B cell (primary cell): Measurements from ENCODE around the gene TOM1L2. TPM values are rescaled to one million over a fixed set of nuclear protein-coding genes. Genes with fewer than 3 reads are reported as not detected.

Experiments
- ATAC-seq: fragments of 200-7000 bp; cut with Tn5 transposase; one replicate; pipeline ENCODE4 v1.10.0; 2021; ENCODE audit warnings: low read depth, mild to moderate bottlenecking, moderate number of reproducible peaks, moderate library complexity
- CTCF ChIA-PET: fragments of 350-600 bp; sonication (Branson Sonifier 250); formaldehyde crosslinking; loops from one replicate; lab custom pipeline; 2021; ENCODE audit warnings: antibody characterized with exemption, inconsistent platforms; lab: Charles Lee
- POLR2A ChIA-PET: fragments of 350-600 bp; sonication (Branson Sonifier 250); formaldehyde crosslinking; loops from one replicate; lab custom pipeline; 2021; ENCODE audit warnings: antibody characterized with exemption; lab: Charles Lee
- DNase-seq: peaks from one replicate; pipeline ENCODE4 v3.0.0; 2013
- H2AFZ ChIP-seq: 2 replicates; pipeline ENCODE4 v1.6.1; 2012; ENCODE audit warnings: mild to moderate bottlenecking, low read depth, low read length; ENCODE audit not compliant: insufficient read depth, poor library complexity, severe bottlenecking
- H3K27ac ChIP-seq, 2 donors: 1 replicate in 1 of 2; 2 replicates in 1 of 2; pipeline ENCODE4 v1.5.1; 2012 to 2013; ENCODE audit warnings: low read length in 2 of 2, mild to moderate bottlenecking in 2 of 2, moderate library complexity in 1 of 2
- H3K27me3 ChIP-seq, 4 experiments: fragments of 200-600 bp in 1 of 4; sonication (generic) in 1 of 4; replicated peaks in 1 of 4; 1 replicate in 2 of 4; 2 replicates in 2 of 4; pipeline versions ENCODE4 v1.6.1 to v1.7.0; 2013 to 2016; ENCODE audit warnings: low read length in 3 of 4, mild to moderate bottlenecking in 2 of 4, mixed read lengths in 1 of 4, moderate library complexity in 1 of 4; ENCODE audit not compliant: insufficient read depth in 4 of 4, control insufficient read depth in 3 of 4; ENCODE audit errors: control extremely low read depth in 1 of 4
- H3K36me3 ChIP-seq, 2 experiments: replicated peaks in 1 of 2; 1 replicate in 1 of 2; 2 replicates in 1 of 2; pipeline versions ENCODE4 v1.6.1 to v1.7.1; 2013; ENCODE audit warnings: low read length in 1 of 2; ENCODE audit not compliant: insufficient read depth in 2 of 2, control insufficient read depth in 1 of 2; ENCODE audit errors: control extremely low read depth in 1 of 2, extremely low read depth in 1 of 2
- H3K4me1 ChIP-seq, 2 donors: fragments of 200-600 bp in 1 of 2; sonication (generic) in 1 of 2; 1 replicate in 1 of 2; 2 replicates in 1 of 2; pipeline versions ENCODE4 v1.5.1 to v1.6.1; 2013 to 2017; ENCODE audit warnings: low read length in 2 of 2; ENCODE audit not compliant: control insufficient read depth in 2 of 2, insufficient read depth in 2 of 2
- H3K4me2 ChIP-seq: replicated peaks from 2 replicates; pipeline ENCODE3; 2012; ENCODE audit warnings: mild to moderate bottlenecking, low read depth, low read length; ENCODE audit not compliant: poor library complexity, severe bottlenecking
- H3K4me3 ChIP-seq, 5 experiments: fragments of 200-600 bp in 1 of 5; sonication (generic) in 1 of 5; 1 replicate in 3 of 5; 2 replicates in 2 of 5; pipeline versions ENCODE4 v1.5.1 to v1.7.0; 2011 to 2016; ENCODE audit warnings: low read length in 4 of 5, mild to moderate bottlenecking in 4 of 5, low read depth in 2 of 5, control low read depth in 1 of 5, moderate library complexity in 1 of 5; ENCODE audit not compliant: insufficient read depth in 1 of 5; ENCODE audit errors: control extremely low read depth in 1 of 5, extremely low read depth in 1 of 5
- H3K79me2 ChIP-seq: fragments of 200-600 bp; sonication (generic); one replicate; pipeline ENCODE4 v1.6.0; 2016; ENCODE audit warnings: low read length; ENCODE audit not compliant: control insufficient read depth, insufficient read depth
- H3K9ac ChIP-seq: fragments of 200-600 bp; sonication (generic); 2 replicates; pipeline ENCODE4 v1.6.1; 2017; ENCODE audit warnings: mild to moderate bottlenecking, low read length, moderate library complexity
- H3K9me3 ChIP-seq, 3 donors: one replicate each; pipeline versions ENCODE4 v1.6.1 to v1.7.1; 2013; ENCODE audit warnings: low read length in 2 of 3; ENCODE audit not compliant: control insufficient read depth in 2 of 3, insufficient read depth in 1 of 3; ENCODE audit errors: control extremely low read depth in 1 of 3
- H4K20me1 ChIP-seq: 2 replicates; pipeline ENCODE4 v1.6.0; 2012; ENCODE audit warnings: mild to moderate bottlenecking, low read length; ENCODE audit not compliant: insufficient read depth, control insufficient read depth, poor library complexity, severe bottlenecking
- H3K27ac Mint-ChIP-seq: one replicate; pipeline ENCODE4 v1.8.0; 2021; ENCODE audit warnings: mixed read lengths
- H3K27me3 Mint-ChIP-seq: one replicate; pipeline ENCODE4 v1.8.0; 2021; ENCODE audit warnings: mixed read lengths
- H3K4me1 Mint-ChIP-seq: one replicate; pipeline ENCODE4 v1.8.0; 2021; ENCODE audit warnings: mixed read lengths
- H3K4me3 Mint-ChIP-seq: one replicate; pipeline ENCODE4 v1.8.0; 2021; ENCODE audit warnings: mixed read lengths
- H3K9me3 Mint-ChIP-seq: one replicate; pipeline ENCODE4 v1.8.0; 2022; ENCODE audit warnings: mixed read lengths; ENCODE audit not compliant: insufficient read depth
- EZH2 ChIP-seq: IDR thresholded peaks from 2 replicates; pipeline ENCODE4 v1.6.1; 2012; ENCODE audit warnings: borderline replicate concordance, low read depth, mild to moderate bottlenecking, moderate library complexity, low read length; ENCODE audit not compliant: insufficient read depth, poor library complexity, severe bottlenecking
- WGBS: methylation state at CpG from one replicate; pipeline ENCODE4 v1.1.5; 2013; ENCODE audit warnings: missing lambda C conversion rate; ENCODE audit not compliant: insufficient coverage; 5-methylcytosine and 5-hydroxymethylcytosine counted together
- intact Hi-C: fragments of 100-400 bp; cut with micrococcal nuclease; formaldehyde crosslinking; loops from one replicate; pipeline ENCODE4 v1.10.0; 2022
- polyA plus RNA-seq: library from polyadenylated mRNA; depleted of rRNA; stranded (reverse); fragments of >200 nt; gene quantifications from 2 replicates; pipeline ENCODE4 v1.2.3, GENCODE V29; 2012
- total RNA-seq, 2 donors: library from RNA; stranded (reverse); fragments of 120-200 nt in 1 of 2; gene quantifications; 1 replicate in 1 of 2; 2 replicates in 1 of 2; pipeline versions ENCODE4 v1.2.3 to v1.2.4, GENCODE V29; 2013 to 2022
- TF ChIP-seq, protein P1 (sequence below): fragments of 200-600 bp; IDR thresholded peaks from one replicate; pipeline ENCODE4 v1.8.0; 2022; ENCODE audit warnings: antibody characterized with exemption, mild to moderate bottlenecking

TOM1L2 gene
- total and polyA plus RNA-seq, 2 donors (not counting 1 experiment from before 2014, with no cell fraction given) = 25.1 to 29.7 TPM

DNA sequence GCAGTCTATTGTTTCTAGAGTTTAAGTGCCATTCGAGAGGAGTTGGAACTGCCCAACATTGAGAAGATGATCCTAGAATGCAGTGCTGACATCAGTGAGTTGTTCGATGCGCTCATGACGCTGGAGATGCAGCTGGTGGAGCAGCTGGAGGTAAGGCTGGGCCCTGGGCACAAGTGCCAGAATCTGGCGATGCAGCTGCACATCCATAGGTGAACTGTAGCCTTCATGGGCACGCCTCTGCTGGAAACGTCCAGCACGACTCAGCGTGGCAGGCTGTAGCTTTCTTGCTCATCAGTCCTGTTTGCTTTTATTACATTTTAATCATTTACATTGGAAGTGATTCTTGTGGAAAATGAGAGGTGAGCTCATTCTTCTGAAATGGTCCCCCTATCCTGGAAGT is 32.1 kb upstream of the TOM1L2 start:
- Histone ChIP-seq H3K27ac (no peak overlapping the region), H3K4me1 (no peaks in the 10 kb centered on the region), H3K36me3 (peaks cover 0 to 29% of the 10 kb centered on the region in 2 experiments), H3K79me2 (no peaks in the 10 kb centered on the region), H3K4me2 (no peak overlapping the region), H2AFZ (no peak overlapping the region), H3K27me3 (no peaks in the 10 kb centered on the region), H3K4me3 (no peak overlapping the region), H3K9ac (no peak overlapping the region), H4K20me1 (no peaks in the 10 kb centered on the region), H3K9me3 (no peaks in the 10 kb centered on the region)
- Mint-ChIP-seq H3K4me3 (no peak overlapping the region), H3K4me1 (peaks cover 10% of the 10 kb centered on the region), H3K9me3 (no peaks in the 10 kb centered on the region), H3K27ac (no peak overlapping the region), H3K27me3 (no peaks in the 10 kb centered on the region)
- ChIA-PET POLR2A (no interaction called here), CTCF (no interaction called here)
- DNase-seq (no peak), ATAC-seq (no peak)
- TF ChIP-seq EZH2 = no peak
- TF ChIP-seq, protein P1, sequence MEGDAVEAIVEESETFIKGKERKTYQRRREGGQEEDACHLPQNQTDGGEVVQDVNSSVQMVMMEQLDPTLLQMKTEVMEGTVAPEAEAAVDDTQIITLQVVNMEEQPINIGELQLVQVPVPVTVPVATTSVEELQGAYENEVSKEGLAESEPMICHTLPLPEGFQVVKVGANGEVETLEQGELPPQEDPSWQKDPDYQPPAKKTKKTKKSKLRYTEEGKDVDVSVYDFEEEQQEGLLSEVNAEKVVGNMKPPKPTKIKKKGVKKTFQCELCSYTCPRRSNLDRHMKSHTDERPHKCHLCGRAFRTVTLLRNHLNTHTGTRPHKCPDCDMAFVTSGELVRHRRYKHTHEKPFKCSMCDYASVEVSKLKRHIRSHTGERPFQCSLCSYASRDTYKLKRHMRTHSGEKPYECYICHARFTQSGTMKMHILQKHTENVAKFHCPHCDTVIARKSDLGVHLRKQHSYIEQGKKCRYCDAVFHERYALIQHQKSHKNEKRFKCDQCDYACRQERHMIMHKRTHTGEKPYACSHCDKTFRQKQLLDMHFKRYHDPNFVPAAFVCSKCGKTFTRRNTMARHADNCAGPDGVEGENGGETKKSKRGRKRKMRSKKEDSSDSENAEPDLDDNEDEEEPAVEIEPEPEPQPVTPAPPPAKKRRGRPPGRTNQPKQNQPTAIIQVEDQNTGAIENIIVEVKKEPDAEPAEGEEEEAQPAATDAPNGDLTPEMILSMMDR = no peak
- intact Hi-C loops = no loop called here
- WGBS = 90% methylated on average over 5 of the region's 9 CpGs

DNA sequence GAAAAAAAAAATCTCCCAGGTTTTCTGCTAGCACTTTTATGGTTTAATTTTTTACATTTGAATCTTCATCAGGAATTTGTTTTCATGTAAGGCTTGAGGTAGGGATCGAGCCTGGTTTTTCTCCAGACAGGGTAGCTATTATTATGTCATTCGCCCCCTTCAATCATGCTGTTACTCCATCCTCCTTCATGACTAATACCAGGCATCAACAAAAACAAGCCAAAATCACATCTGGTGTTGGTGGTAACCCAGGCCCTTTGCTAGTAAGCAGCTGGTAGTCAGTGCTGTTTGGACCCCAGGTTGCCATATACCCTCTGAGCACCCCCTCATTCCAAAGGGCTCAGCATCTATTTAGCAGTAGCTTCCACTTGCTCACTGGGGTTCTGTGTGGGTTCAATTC is 30.0 kb upstream of the TOM1L2 start:
- Histone ChIP-seq H3K27ac (no peak overlapping the region), H4K20me1 (no peaks in the 10 kb centered on the region), H3K9ac (no peak overlapping the region), H3K4me1 (no peaks in the 10 kb centered on the region), H3K9me3 (no peaks in the 10 kb centered on the region), H3K4me2 (no peak overlapping the region), H3K36me3 (peaks cover 0 to 8% of the 10 kb centered on the region in 2 experiments), H3K79me2 (no peaks in the 10 kb centered on the region), H3K27me3 (no peaks in the 10 kb centered on the region), H2AFZ (no peak overlapping the region), H3K4me3 (no peak overlapping the region)
- Mint-ChIP-seq H3K4me3 (no peak overlapping the region), H3K4me1 (peaks cover 10% of the 10 kb centered on the region), H3K9me3 (no peaks in the 10 kb centered on the region), H3K27ac (no peak overlapping the region), H3K27me3 (no peaks in the 10 kb centered on the region)
- CTCF ChIA-PET = interaction anchor here (1.2 kb wide), 1 partner anchor 9 kb away, joined by 3 read pairs; no protein-coding TSS in a partner anchor
- no peak for TF ChIP-seq EZH2
- TF ChIP-seq, protein P1 = no peak
- ATAC-seq = no peak
- DNase-seq = no peak
- WGBS = 100% methylated on average over 1 of the region's 2 CpGs
- intact Hi-C loops = no loop called here
- POLR2A ChIA-PET = no interaction called here
